SK-N-SH treated with all-trans-retinoic acid at 6 μM for 48 hours (cell line): ENCODE measurements around the gene FBXL16.

ENCODE experiments used
- ATAC-seq: fragments of 200-7000 bp; cut with Tn5 transposase; 3 replicates; pipeline ENCODE4 v1.9.1; 2020; ENCODE audit warnings: mild to moderate bottlenecking, moderate library complexity
- ARNTL ChIP-seq: fragments of 450-650 bp; formaldehyde crosslinking; IDR thresholded peaks from 2 replicates; pipeline ENCODE4 v1.5.0; 2020; ENCODE audit warnings: low read depth, mild to moderate bottlenecking, moderate library complexity, borderline replicate concordance
- BACH2 ChIP-seq: fragments of 250-450 bp; sonication (Bioruptor Pico); IDR thresholded peaks from 2 replicates; pipeline ENCODE4 v1.9.0; 2021; ENCODE audit warnings: mild to moderate bottlenecking, borderline replicate concordance
- CSDC2 ChIP-seq: fragments of 250-450 bp; sonication (Bioruptor Pico); IDR thresholded peaks from 2 replicates; pipeline ENCODE4 v1.5.0; 2020; ENCODE audit warnings: mild to moderate bottlenecking, moderate library complexity
- ESRRG ChIP-seq: fragments of 250-450 bp; sonication (Bioruptor Pico); IDR thresholded peaks from 2 replicates; pipeline ENCODE4 v1.6.1; 2021; ENCODE audit warnings: mild to moderate bottlenecking
- GLIS3 ChIP-seq: fragments of 250-450 bp; sonication (Bioruptor Pico); IDR thresholded peaks from 2 replicates; pipeline ENCODE4 v1.5.0; 2020; ENCODE audit warnings: mild to moderate bottlenecking, moderate library complexity
- POU6F1 ChIP-seq: fragments of 250-450 bp; sonication (Bioruptor Pico); IDR thresholded peaks from 2 replicates; pipeline ENCODE4 v1.8.0; 2021; ENCODE audit warnings: low read depth, mild to moderate bottlenecking, moderate library complexity, borderline replicate concordance
- PPARA ChIP-seq: fragments of 250-450 bp; sonication (Bioruptor Pico); IDR thresholded peaks from 2 replicates; pipeline ENCODE4 v1.5.0; 2020; ENCODE audit warnings: mild to moderate bottlenecking, borderline replicate concordance
- RARB ChIP-seq: fragments of 250-450 bp; sonication (Bioruptor Pico); IDR thresholded peaks from 2 replicates; pipeline ENCODE4 v1.8.0; 2021; ENCODE audit warnings: mild to moderate bottlenecking, moderate library complexity
- SNAI2 ChIP-seq: fragments of 250-450 bp; sonication (Bioruptor Pico); IDR thresholded peaks from 2 replicates; pipeline ENCODE4 v1.5.0; 2020; ENCODE audit warnings: mild to moderate bottlenecking, moderate library complexity
- TCF4 ChIP-seq: fragments of 250-450 bp; sonication (Bioruptor Pico); IDR thresholded peaks from 2 replicates; pipeline ENCODE4 v1.8.0; 2021; ENCODE audit warnings: mild to moderate bottlenecking, moderate library complexity, borderline replicate concordance
- TOX ChIP-seq: fragments of 250-450 bp; sonication (Bioruptor Pico); IDR thresholded peaks from 2 replicates; pipeline ENCODE4 v1.8.0; 2021; ENCODE audit warnings: mild to moderate bottlenecking, moderate library complexity, borderline replicate concordance
- ZC3H10 ChIP-seq: fragments of 250-450 bp; sonication (Bioruptor Pico); IDR thresholded peaks from 2 replicates; pipeline ENCODE4 v1.5.1; 2021; ENCODE audit warnings: mild to moderate bottlenecking, moderate library complexity
- ZFP3 ChIP-seq: fragments of 250-450 bp; sonication (Bioruptor Pico); IDR thresholded peaks from 2 replicates; pipeline ENCODE4 v1.5.0; 2020; ENCODE audit warnings: mild to moderate bottlenecking, moderate library complexity
- ZFP30 ChIP-seq: fragments of 450-650 bp; formaldehyde crosslinking; IDR thresholded peaks from 2 replicates; pipeline ENCODE4 v1.5.0; 2022; ENCODE audit warnings: mild to moderate bottlenecking, moderate library complexity
- ZNF70 ChIP-seq: fragments of 450-650 bp; formaldehyde crosslinking; IDR thresholded peaks from 2 replicates; pipeline ENCODE4 v1.5.0; 2020; ENCODE audit warnings: mild to moderate bottlenecking, moderate library complexity
- ZNF8 ChIP-seq: fragments of 450-650 bp; formaldehyde crosslinking; IDR thresholded peaks from 2 replicates; pipeline ENCODE4 v1.5.0; 2020; ENCODE audit warnings: mild to moderate bottlenecking, moderate library complexity
- TF ChIP-seq, protein P1 (sequence below): fragments of 250-450 bp; sonication (Bioruptor Pico); IDR thresholded peaks from 2 replicates; pipeline ENCODE4 v1.8.0; 2020; ENCODE audit warnings: mild to moderate bottlenecking, moderate library complexity, borderline replicate concordance
- TF ChIP-seq, protein P2 (sequence below): fragments of 250-450 bp; sonication (Bioruptor Pico); IDR thresholded peaks from 2 replicates; pipeline ENCODE4 v1.5.1; 2021; ENCODE audit warnings: mild to moderate bottlenecking, moderate library complexity
- TF ChIP-seq, protein P3 (sequence below): fragments of 250-450 bp; sonication (Bioruptor Pico); IDR thresholded peaks from 2 replicates; pipeline ENCODE4 v1.5.1; 2020; ENCODE audit warnings: low read depth, mild to moderate bottlenecking, moderate library complexity
- TF ChIP-seq, protein P4 (sequence below): fragments of 250-450 bp; sonication (Bioruptor Pico); IDR thresholded peaks from 2 replicates; pipeline ENCODE4 v1.5.0; 2020; ENCODE audit warnings: mild to moderate bottlenecking, moderate library complexity

Gene FBXL16

DNA sequence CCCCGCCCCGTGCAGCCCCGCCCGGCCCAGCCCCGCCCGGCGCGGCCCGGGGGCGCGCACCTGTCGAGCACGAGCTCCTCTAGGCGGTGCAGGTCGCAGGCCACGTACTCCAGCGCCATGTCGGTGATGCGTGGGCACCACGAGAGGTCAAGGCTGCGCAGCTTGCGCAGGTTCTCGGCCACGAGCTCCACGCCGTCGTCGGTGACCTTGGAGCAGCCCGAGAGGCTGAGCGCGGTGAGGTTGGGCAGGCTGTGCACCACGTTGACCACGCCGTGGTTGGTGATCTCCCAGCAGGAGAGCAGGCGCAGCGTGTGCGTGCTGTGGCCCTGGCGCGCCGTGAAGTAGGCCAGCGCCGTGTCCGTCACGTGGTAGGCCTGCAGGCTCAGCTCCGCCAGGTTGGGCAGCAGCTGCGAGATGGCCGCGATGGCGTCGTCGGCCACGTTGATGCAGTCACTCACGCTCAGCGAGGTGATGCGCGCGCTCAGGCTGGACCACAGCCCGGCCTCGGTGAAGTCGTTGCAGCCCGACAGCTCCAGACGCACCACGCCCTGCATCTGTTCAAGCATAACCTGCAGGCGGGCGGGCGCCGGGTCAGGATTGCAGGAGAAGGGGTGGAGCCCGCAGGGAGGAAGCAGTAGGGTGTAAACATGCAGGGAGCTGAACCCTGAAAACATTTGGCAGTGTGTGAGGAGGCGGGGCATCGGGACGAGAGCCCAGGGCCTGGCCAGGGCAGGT lies 10.1 kb downstream of the FBXL16 start (continued):
- TF ChIP-seq, protein P1, sequence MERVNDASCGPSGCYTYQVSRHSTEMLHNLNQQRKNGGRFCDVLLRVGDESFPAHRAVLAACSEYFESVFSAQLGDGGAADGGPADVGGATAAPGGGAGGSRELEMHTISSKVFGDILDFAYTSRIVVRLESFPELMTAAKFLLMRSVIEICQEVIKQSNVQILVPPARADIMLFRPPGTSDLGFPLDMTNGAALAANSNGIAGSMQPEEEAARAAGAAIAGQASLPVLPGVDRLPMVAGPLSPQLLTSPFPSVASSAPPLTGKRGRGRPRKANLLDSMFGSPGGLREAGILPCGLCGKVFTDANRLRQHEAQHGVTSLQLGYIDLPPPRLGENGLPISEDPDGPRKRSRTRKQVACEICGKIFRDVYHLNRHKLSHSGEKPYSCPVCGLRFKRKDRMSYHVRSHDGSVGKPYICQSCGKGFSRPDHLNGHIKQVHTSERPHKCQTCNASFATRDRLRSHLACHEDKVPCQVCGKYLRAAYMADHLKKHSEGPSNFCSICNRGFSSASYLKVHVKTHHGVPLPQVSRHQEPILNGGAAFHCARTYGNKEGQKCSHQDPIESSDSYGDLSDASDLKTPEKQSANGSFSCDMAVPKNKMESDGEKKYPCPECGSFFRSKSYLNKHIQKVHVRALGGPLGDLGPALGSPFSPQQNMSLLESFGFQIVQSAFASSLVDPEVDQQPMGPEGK, result no peak
- TF ChIP-seq, protein P2, sequence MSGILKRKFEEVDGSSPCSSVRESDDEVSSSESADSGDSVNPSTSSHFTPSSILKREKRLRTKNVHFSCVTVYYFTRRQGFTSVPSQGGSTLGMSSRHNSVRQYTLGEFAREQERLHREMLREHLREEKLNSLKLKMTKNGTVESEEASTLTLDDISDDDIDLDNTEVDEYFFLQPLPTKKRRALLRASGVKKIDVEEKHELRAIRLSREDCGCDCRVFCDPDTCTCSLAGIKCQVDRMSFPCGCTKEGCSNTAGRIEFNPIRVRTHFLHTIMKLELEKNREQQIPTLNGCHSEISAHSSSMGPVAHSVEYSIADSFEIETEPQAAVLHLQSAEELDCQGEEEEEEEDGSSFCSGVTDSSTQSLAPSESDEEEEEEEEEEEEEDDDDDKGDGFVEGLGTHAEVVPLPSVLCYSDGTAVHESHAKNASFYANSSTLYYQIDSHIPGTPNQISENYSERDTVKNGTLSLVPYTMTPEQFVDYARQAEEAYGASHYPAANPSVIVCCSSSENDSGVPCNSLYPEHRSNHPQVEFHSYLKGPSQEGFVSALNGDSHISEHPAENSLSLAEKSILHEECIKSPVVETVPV, result no peak
- TF ChIP-seq GLIS3, result no peak
- TF ChIP-seq, all 23 proteins: peak for 0

DNA sequence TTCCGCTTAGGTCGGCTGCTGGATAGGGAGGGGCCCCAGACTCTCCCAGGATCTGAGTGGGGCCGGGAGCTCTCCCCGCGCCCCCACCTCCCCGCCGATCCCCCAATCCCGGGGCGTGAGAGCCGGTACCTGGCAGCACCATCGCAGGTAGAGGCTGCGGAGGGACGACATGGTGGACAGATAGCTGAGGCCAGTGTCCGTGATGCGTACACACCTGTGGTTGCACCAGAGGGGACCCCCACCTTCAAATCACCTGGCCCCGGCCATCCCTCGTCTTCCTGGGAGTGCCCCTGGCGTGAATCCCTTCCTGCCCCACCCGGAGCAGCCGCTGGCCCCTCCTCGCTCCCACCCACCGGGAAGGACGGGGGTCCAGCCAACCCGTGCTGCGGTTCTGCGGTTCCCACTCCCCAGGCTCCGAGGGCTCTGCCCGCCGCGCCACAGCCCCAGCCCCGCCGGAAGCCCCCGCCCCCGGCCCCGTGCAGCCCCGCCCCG lies 10.7 kb downstream of the FBXL16 start:
- TF ChIP-seq ZC3H10 (no peak), PPARA (CRISPR knock-in tag) (no peak), TCF4 (CRISPR knock-in tag) (no peak), GLIS3 (no peak), TOX (CRISPR knock-in tag) (no peak), ZNF8 (no peak), POU6F1 (CRISPR knock-in tag) (no peak), RARB (no peak), ZNF70 (CRISPR knock-in tag) (no peak), BACH2 (CRISPR knock-in tag) (no peak), CSDC2 (no peak), ARNTL (CRISPR knock-in tag) (no peak), ESRRG (CRISPR knock-in tag) (no peak), ZFP30 (no peak), ZFP3 (CRISPR knock-in tag) (no peak), SNAI2 (no peak)
- TF ChIP-seq, protein P1, result no peak
- TF ChIP-seq, protein P3, sequence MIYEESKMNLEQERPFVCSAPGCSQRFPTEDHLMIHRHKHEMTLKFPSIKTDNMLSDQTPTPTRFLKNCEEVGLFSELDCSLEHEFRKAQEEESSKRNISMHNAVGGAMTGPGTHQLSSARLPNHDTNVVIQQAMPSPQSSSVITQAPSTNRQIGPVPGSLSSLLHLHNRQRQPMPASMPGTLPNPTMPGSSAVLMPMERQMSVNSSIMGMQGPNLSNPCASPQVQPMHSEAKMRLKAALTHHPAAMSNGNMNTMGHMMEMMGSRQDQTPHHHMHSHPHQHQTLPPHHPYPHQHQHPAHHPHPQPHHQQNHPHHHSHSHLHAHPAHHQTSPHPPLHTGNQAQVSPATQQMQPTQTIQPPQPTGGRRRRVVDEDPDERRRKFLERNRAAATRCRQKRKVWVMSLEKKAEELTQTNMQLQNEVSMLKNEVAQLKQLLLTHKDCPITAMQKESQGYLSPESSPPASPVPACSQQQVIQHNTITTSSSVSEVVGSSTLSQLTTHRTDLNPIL (CRISPR knock-in tag), result no peak
- TF ChIP-seq, protein P4, sequence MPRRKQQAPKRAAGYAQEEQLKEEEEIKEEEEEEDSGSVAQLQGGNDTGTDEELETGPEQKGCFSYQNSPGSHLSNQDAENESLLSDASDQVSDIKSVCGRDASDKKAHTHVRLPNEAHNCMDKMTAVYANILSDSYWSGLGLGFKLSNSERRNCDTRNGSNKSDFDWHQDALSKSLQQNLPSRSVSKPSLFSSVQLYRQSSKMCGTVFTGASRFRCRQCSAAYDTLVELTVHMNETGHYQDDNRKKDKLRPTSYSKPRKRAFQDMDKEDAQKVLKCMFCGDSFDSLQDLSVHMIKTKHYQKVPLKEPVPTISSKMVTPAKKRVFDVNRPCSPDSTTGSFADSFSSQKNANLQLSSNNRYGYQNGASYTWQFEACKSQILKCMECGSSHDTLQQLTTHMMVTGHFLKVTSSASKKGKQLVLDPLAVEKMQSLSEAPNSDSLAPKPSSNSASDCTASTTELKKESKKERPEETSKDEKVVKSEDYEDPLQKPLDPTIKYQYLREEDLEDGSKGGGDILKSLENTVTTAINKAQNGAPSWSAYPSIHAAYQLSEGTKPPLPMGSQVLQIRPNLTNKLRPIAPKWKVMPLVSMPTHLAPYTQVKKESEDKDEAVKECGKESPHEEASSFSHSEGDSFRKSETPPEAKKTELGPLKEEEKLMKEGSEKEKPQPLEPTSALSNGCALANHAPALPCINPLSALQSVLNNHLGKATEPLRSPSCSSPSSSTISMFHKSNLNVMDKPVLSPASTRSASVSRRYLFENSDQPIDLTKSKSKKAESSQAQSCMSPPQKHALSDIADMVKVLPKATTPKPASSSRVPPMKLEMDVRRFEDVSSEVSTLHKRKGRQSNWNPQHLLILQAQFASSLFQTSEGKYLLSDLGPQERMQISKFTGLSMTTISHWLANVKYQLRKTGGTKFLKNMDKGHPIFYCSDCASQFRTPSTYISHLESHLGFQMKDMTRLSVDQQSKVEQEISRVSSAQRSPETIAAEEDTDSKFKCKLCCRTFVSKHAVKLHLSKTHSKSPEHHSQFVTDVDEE (CRISPR knock-in tag), result no peak
- TF ChIP-seq, protein P2, result no peak
- ATAC-seq, result no peak
